ENCODE results near the gene PAFAH2. TPM values are rescaled to one million over a fixed set of nuclear protein-coding genes. Genes with fewer than 3 reads are reported as not detected.

PAFAH2 gene
- total RNA-seq = 11.9 and 39.6 TPM in 2 replicates

GRCh38 chr1:25997828-25998761, at the start of gene PAFAH2:
Gene PAFAH2 (minus strand): TSS chr1:25998063. CDS start chr1:25990816, 7,247 bp downstream.

GRCh38 chr1:26045722-26046245, 47.9 kb upstream of the PAFAH2 start, which contains the start of gene SLC30A2:
Gene SLC30A2 (minus strand): TSS chr1:26046118. CDS start chr1:26045896, 222 bp downstream.

GRCh38 chr1:26021647-26022403, 24.0 kb upstream of the PAFAH2 start, which contains the start of gene EXTL1:
Gene EXTL1 (plus strand): TSS chr1:26021775. CDS start chr1:26022647, 872 bp downstream.

Other genes starting within 250 kb of the PAFAH2 start
- 27.5 and 34.9 TPM in 2 replicates for gene SELENON, start 197.9 kb downstream of the PAFAH2 start, total RNA-seq
- 45.7 and 66.0 TPM in 2 replicates for gene MTFR1L, start 178.1 kb downstream of the PAFAH2 start, total RNA-seq
- 0.33 and 1.0 TPM in 2 replicates for gene AUNIP, start 138.6 kb downstream of the PAFAH2 start, total RNA-seq
- 6.8 and 22.5 TPM in 2 replicates for gene PAQR7, start 122.4 kb downstream of the PAFAH2 start, total RNA-seq
- gene STMN1, start 91.6 kb downstream of the PAFAH2 start, total RNA-seq = 37.1 and 248 TPM in 2 replicates
- gene EXTL1, start 23.7 kb upstream of the PAFAH2 start, total RNA-seq = 0.29 and 0.83 TPM in 2 replicates
- not detected in 2 replicates for gene SLC30A2, start 48.1 kb upstream of the PAFAH2 start, total RNA-seq
- 0.15 TPM in 1 of 2 replicates, not detected in the other for gene TRIM63, start 69.6 kb upstream of the PAFAH2 start, total RNA-seq
- 2.6 and 4.4 TPM in 2 replicates for gene PDIK1L, start 113.8 kb upstream of the PAFAH2 start, total RNA-seq
- gene FAM110D, start 161.0 kb upstream of the PAFAH2 start, total RNA-seq = not detected in 2 replicates
- gene C1orf232, start 170.9 kb upstream of the PAFAH2 start, total RNA-seq = not detected in 2 replicates
- gene ZNF593, start 171.8 kb upstream of the PAFAH2 start, total RNA-seq = 15.3 and 23.2 TPM in 2 replicates
- not detected in 2 replicates for gene ZNF593OS, start 173.8 kb upstream of the PAFAH2 start, total RNA-seq
- gene CNKSR1, start 179.4 kb upstream of the PAFAH2 start, total RNA-seq = 0.17 TPM in 1 of 2 replicates, not detected in the other
- not detected in 2 replicates for gene CATSPER4, start 192.5 kb upstream of the PAFAH2 start, total RNA-seq
- 3.3 and 7.9 TPM in 2 replicates for gene CEP85, start 236.1 kb upstream of the PAFAH2 start, total RNA-seq